ENCODE data around the gene B4GALT4. TPM values are rescaled to one million over a fixed set of nuclear protein-coding genes. Genes with fewer than 3 reads are reported as not detected.

The B4GALT4 gene
- total and polyA plus RNA-seq, 9 donors: 14.4 to 26.6 (median 23.7) TPM

DNA sequence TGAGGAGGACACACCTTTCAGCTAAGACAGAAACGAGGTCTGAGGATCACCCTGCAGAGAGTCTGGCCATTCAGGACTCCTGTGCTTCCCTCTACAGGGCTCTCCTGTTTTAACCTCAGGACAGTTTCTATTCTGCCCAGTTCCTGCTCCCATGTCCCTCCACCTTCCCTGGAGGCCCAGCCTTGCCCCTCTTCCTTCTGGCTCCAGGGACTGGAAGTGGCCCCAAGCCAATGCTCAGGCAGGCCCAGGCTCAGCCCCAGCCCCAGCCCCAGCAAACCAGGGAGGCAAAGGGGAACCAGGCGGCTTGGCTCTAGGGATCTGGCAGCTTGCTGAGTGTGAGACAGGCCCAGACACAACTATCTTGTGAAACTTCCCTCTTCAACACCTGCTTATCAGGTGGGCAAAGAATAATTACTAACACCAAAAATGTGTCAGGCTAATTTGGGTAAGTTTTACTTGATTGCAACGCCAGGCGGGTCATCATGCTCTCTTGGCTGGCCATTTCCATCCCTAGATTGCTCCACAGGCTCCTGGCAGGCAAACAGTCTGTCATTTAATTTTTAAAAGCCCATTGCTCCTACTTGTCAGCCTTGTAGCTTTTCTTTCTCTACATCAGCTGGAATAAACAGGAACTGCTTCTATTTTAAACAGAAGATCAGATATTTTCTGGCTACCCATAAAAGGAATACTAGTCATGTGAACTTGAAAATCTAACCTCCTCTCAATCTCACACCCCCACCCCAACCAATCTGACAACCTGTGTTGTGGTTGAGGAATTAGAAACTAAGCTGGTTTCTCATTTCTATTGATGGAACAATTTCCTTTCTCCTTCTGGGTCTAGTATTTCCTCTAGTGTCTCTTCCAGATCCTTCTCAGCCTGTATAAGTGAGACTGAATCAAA lies 33.8 kb downstream of the B4GALT4 start:
- H3K36me3 ChIP-seq: no peaks in the 10 kb centered on the region
- no peak overlapping the region for H3K27ac ChIP-seq
- no peak for DNase-seq
- H3K9me3 ChIP-seq: no peaks in the 10 kb centered on the region
- peaks cover 1% of the 10 kb centered on the region for H3K4me1 ChIP-seq (ENCODE audit: insufficient read depth)
- H3K4me3 ChIP-seq: no peak overlapping the region
- WGBS, 3 donors: 66 to 85% (median 69%) methylated on average over 4 of the region's 4 CpGs
- intact Hi-C loops (cut with DNase I): no loop called here
- TF ChIP-seq, protein P1, sequence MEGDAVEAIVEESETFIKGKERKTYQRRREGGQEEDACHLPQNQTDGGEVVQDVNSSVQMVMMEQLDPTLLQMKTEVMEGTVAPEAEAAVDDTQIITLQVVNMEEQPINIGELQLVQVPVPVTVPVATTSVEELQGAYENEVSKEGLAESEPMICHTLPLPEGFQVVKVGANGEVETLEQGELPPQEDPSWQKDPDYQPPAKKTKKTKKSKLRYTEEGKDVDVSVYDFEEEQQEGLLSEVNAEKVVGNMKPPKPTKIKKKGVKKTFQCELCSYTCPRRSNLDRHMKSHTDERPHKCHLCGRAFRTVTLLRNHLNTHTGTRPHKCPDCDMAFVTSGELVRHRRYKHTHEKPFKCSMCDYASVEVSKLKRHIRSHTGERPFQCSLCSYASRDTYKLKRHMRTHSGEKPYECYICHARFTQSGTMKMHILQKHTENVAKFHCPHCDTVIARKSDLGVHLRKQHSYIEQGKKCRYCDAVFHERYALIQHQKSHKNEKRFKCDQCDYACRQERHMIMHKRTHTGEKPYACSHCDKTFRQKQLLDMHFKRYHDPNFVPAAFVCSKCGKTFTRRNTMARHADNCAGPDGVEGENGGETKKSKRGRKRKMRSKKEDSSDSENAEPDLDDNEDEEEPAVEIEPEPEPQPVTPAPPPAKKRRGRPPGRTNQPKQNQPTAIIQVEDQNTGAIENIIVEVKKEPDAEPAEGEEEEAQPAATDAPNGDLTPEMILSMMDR (IDR thresholded peaks at IDR 0.05): no peak
- TF ChIP-seq POLR2A (IDR thresholded peaks at IDR 0.05) (no peak), EP300 (IDR thresholded peaks at IDR 0.05) (no peak)
- no peaks in the 10 kb centered on the region for H3K27me3 ChIP-seq

GRCh38 chr3:119205685-119206084 lies 35.0 kb downstream of the B4GALT4 start:
- H3K27me3 ChIP-seq: no peaks in the 10 kb centered on the region
- no peak overlapping the region for H3K27ac ChIP-seq
- intact Hi-C loops (cut with DNase I): no loop called here
- WGBS, 3 donors: 56 to 74% (median 60%) methylated on average over 5 of the region's 5 CpGs
- H3K4me3 ChIP-seq: no peak overlapping the region
- no peak for TF ChIP-seq EP300 (IDR thresholded peaks at IDR 0.05)
- TF ChIP-seq POLR2A (IDR thresholded peaks at IDR 0.05): no peak
- TF ChIP-seq, protein P1 (IDR thresholded peaks at IDR 0.05): no peak
- H3K4me1 ChIP-seq (ENCODE audit: insufficient read depth): peaks cover 1% of the 10 kb centered on the region
- H3K36me3 ChIP-seq: no peaks in the 10 kb centered on the region
- DNase-seq: no peak
- H3K9me3 ChIP-seq: no peaks in the 10 kb centered on the region

GRCh38 chr3:119205209-119205608 lies 35.5 kb downstream of the B4GALT4 start:
- Histone ChIP-seq H3K4me1 (ENCODE audit: insufficient read depth) (peaks cover 1% of the 10 kb centered on the region), H3K9me3 (no peaks in the 10 kb centered on the region), H3K27me3 (no peaks in the 10 kb centered on the region), H3K4me3 (no peak overlapping the region), H3K27ac (no peak overlapping the region), H3K36me3 (no peaks in the 10 kb centered on the region)
- DNase-seq: no peak
- WGBS, 3 donors: 27 to 43% (median 33%) methylated on average over 8 of the region's 8 CpGs
- intact Hi-C loops (cut with DNase I): no loop called here
- TF ChIP-seq, protein P1 (IDR thresholded peaks at IDR 0.05): no peak

DNA sequence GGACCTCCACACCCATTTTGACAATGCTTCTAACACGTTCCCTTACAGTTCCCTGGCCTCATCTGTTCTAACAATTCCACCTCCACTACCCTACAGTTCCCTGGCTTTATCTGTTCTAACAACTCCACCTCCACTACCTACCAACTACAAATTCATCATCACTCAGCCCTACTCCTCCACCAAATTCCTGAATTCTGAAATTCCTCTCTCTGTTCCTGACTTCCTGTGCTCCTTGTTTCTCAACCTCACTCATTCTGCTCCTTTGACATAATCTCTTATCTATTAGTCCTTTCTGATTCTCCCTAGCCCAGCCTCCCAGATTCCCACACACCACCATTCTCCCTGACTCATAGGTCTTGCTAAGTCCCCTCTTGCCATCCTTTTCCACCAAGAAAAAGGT lies 44.8 kb downstream of the B4GALT4 start:
- no peaks in the 10 kb centered on the region for H3K9me3 ChIP-seq
- H3K4me1 ChIP-seq (ENCODE audit: insufficient read depth): no peaks in the 10 kb centered on the region
- no peak overlapping the region for H3K27ac ChIP-seq
- no peak overlapping the region for H3K4me3 ChIP-seq
- H3K27me3 ChIP-seq: no peaks in the 10 kb centered on the region
- TF ChIP-seq POLR2A (IDR thresholded peaks at IDR 0.05) (no peak), EP300 (IDR thresholded peaks at IDR 0.05) (no peak)
- TF ChIP-seq, protein P1 (IDR thresholded peaks at IDR 0.05): no peak
- no peak for DNase-seq
- H3K36me3 ChIP-seq: no peaks in the 10 kb centered on the region
- WGBS, 3 donors: 76 to 84% (median 76%) methylated on average over 1 of the region's 1 CpG
- intact Hi-C loops (cut with DNase I): no loop called here
